Esophagus (tissue), 2 donors: ENCODE measurements around the gene MGAT5B. TPM values are rescaled to one million over a fixed set of nuclear protein-coding genes. Genes with fewer than 3 reads are reported as not detected.

ENCODE experiments used
- H3K27ac ChIP-seq, 2 donors: one replicate each; pipeline ENCODE4 v1.5.1; 2013; ENCODE audit warnings: low read depth in 2 of 2, mild to moderate bottlenecking in 2 of 2, inconsistent platforms in 1 of 2, low read length in 1 of 2, moderate library complexity in 1 of 2
- H3K27me3 ChIP-seq, 2 donors: one replicate each; pipeline ENCODE4 v1.6.1; 2013; ENCODE audit warnings: low read length in 2 of 2, control low read depth in 1 of 2, mild to moderate bottlenecking in 1 of 2; ENCODE audit not compliant: insufficient read depth in 2 of 2, control insufficient read depth in 1 of 2
- H3K36me3 ChIP-seq, 2 donors: one replicate each; pipeline ENCODE4 v1.6.1; 2013; ENCODE audit warnings: low read length in 1 of 2; ENCODE audit not compliant: control insufficient read depth in 2 of 2, insufficient read depth in 2 of 2
- H3K4me1 ChIP-seq, 2 donors: one replicate each; pipeline ENCODE4 v1.6.1; 2013; ENCODE audit warnings: low read length in 1 of 2; ENCODE audit not compliant: control insufficient read depth in 2 of 2, insufficient read depth in 2 of 2
- H3K4me3 ChIP-seq, 2 donors: one replicate each; pipeline ENCODE4 v1.5.1; 2013; ENCODE audit warnings: low read length in 2 of 2, mild to moderate bottlenecking in 2 of 2, low read depth in 1 of 2, moderate library complexity in 1 of 2
- H3K9me3 ChIP-seq, 2 donors: one replicate each; pipeline ENCODE4 v1.6.1; 2013; ENCODE audit warnings: mild to moderate bottlenecking in 2 of 2, low read depth in 1 of 2, low read length in 1 of 2, moderate library complexity in 1 of 2; ENCODE audit not compliant: control insufficient read depth in 2 of 2, insufficient read depth in 1 of 2
- WGBS, 2 donors: extraction: QIAGEN DNeasy Blood & Tissue Kit; methylation state at CpG; one replicate each; pipeline ENCODE4 v1.1.7; 2013; 5-methylcytosine and 5-hydroxymethylcytosine counted together
- polyA plus RNA-seq, 2 donors: library from polyadenylated mRNA; stranded (reverse); fragments of 200-250 nt; gene quantifications; one replicate each; pipeline ENCODE4 v1.2.3, GENCODE V29; 2013
- donor health status: healthy with polysubstance abuse.
- donor health status: Bipolar disorder and iron deficiency.

MGAT5B gene
- polyA plus RNA-seq, 2 donors: 0.18 to 0.24 TPM

GRCh38 chr17:76883744-76884525, 15.7 kb downstream of the MGAT5B start:
- H3K27me3 ChIP-seq: no peaks in the 10 kb centered on the region
- 84 to 87% methylated on average over 10 of the region's 10 CpGs for WGBS, 2 donors
- H3K4me1 ChIP-seq: no peaks in the 10 kb centered on the region

GRCh38 chr17:76884995-76885893, 17.0 kb downstream of the MGAT5B start:
- H3K4me3 ChIP-seq: no peak overlapping the region
- H3K4me1 ChIP-seq: no peaks in the 10 kb centered on the region
- no peaks in the 10 kb centered on the region for H3K27me3 ChIP-seq
- H3K36me3 ChIP-seq: no peaks in the 10 kb centered on the region
- 41 to 45% methylated on average over 16 of the region's 16 CpGs for WGBS, 2 donors
- H3K27ac ChIP-seq: no peak overlapping the region
- peaks cover 0 to 2% of the 10 kb centered on the region in 2 donors for H3K9me3 ChIP-seq

More at GRCh38 chr17:76883744-76884525, 15.7 kb downstream of the MGAT5B start:
- Histone ChIP-seq H3K9me3 (peaks cover 0 to 2% of the 10 kb centered on the region in 2 donors), H3K36me3 (no peaks in the 10 kb centered on the region), H3K27ac (no peak overlapping the region), H3K4me3 (no peak overlapping the region)

GRCh38 chr17:76885894-76886290, 17.7 kb downstream of the MGAT5B start:
- Histone ChIP-seq H3K4me3 (no peak overlapping the region), H3K27me3 (no peaks in the 10 kb centered on the region), H3K9me3 (peaks cover 0 to 2% of the 10 kb centered on the region in 2 donors), H3K4me1 (no peaks in the 10 kb centered on the region), H3K36me3 (no peaks in the 10 kb centered on the region), H3K27ac (no peak overlapping the region)
- WGBS, 2 donors: 71 to 81% methylated on average over 5 of the region's 5 CpGs

GRCh38 chr17:76886395-76886794, 18.2 kb downstream of the MGAT5B start:
- H3K27ac ChIP-seq: no peak overlapping the region
- 81 to 85% methylated on average over 5 of the region's 5 CpGs for WGBS, 2 donors

GRCh38 chr17:76887802-76888201, 19.6 kb downstream of the MGAT5B start:
- WGBS, 2 donors: 77 to 80% methylated on average over 6 of the region's 6 CpGs
- Histone ChIP-seq H3K27me3 (no peaks in the 10 kb centered on the region), H3K9me3 (no peaks in the 10 kb centered on the region), H3K27ac (no peak overlapping the region), H3K36me3 (no peaks in the 10 kb centered on the region), H3K4me3 (no peak overlapping the region), H3K4me1 (no peaks in the 10 kb centered on the region)

More at GRCh38 chr17:76886395-76886794, 18.2 kb downstream of the MGAT5B start:
- H3K36me3 ChIP-seq: no peaks in the 10 kb centered on the region
- no peak overlapping the region for H3K4me3 ChIP-seq
- no peaks in the 10 kb centered on the region for H3K4me1 ChIP-seq
- H3K27me3 ChIP-seq: no peaks in the 10 kb centered on the region
- peaks cover 0 to 2% of the 10 kb centered on the region in 2 donors for H3K9me3 ChIP-seq

GRCh38 chr17:76888661-76889060, 20.5 kb downstream of the MGAT5B start:
- Histone ChIP-seq H3K36me3 (no peaks in the 10 kb centered on the region), H3K27ac (no peak overlapping the region), H3K4me1 (no peaks in the 10 kb centered on the region), H3K4me3 (no peak overlapping the region), H3K9me3 (no peaks in the 10 kb centered on the region), H3K27me3 (no peaks in the 10 kb centered on the region)
- 77 to 83% methylated on average over 14 of the region's 14 CpGs for WGBS, 2 donors

GRCh38 chr17:76889323-76889722, 21.1 kb downstream of the MGAT5B start:
- no peak overlapping the region for H3K4me3 ChIP-seq
- H3K9me3 ChIP-seq: no peaks in the 10 kb centered on the region
- no peak overlapping the region for H3K27ac ChIP-seq
- no peaks in the 10 kb centered on the region for H3K36me3 ChIP-seq
- no peaks in the 10 kb centered on the region for H3K4me1 ChIP-seq
- 81 to 86% methylated on average over 5 of the region's 5 CpGs for WGBS, 2 donors
- H3K27me3 ChIP-seq: no peaks in the 10 kb centered on the region

- H3K4me1 ChIP-seq: no peaks in the 10 kb centered on the region
- H3K9me3 ChIP-seq: peaks cover 0 to 3% of the 10 kb centered on the region in 2 donors
- WGBS, 2 donors: 83 to 94% methylated on average over 10 of the region's 10 CpGs
- no peak overlapping the region for H3K27ac ChIP-seq
- H3K4me3 ChIP-seq: no peak overlapping the region
- H3K36me3 ChIP-seq: no peaks in the 10 kb centered on the region
- no peaks in the 10 kb centered on the region for H3K27me3 ChIP-seq
Observed at GRCh38 chr17:76892329-76892728, 24.1 kb downstream of the MGAT5B start.

GRCh38 chr17:76893623-76894334, 25.6 kb downstream of the MGAT5B start:
- no peak overlapping the region for H3K4me3 ChIP-seq
- H3K4me1 ChIP-seq: no peaks in the 10 kb centered on the region
- H3K9me3 ChIP-seq: peaks cover 0 to 3% of the 10 kb centered on the region in 2 donors
- H3K27ac ChIP-seq: no peak overlapping the region
- WGBS, 2 donors: 67 to 71% methylated on average over 13 of the region's 13 CpGs
- H3K36me3 ChIP-seq: no peaks in the 10 kb centered on the region
- no peaks in the 10 kb centered on the region for H3K27me3 ChIP-seq
